ENCODE measurements around the gene TREM1. TPM values are rescaled to one million over a fixed set of nuclear protein-coding genes. Genes with fewer than 3 reads are reported as not detected.

Gene TREM1
- total RNA-seq, 1 donor from 2014 or later: 0.98 TPM

GRCh38 chr6:41228096-41228495, 58.4 kb downstream of the TREM1 start, which contains the start of gene TREML4:
TREML4 (plus strand) TSS chr6:41228349; CDS start chr6:41228428, 79 bp downstream.
- Histone ChIP-seq H3K36me3 (no peaks in the 10 kb centered on the region), H3K27me3 (no peaks in the 10 kb centered on the region), H3K27ac (no peak within 1 kb of the TSS), H3K4me3 (no peak within 1 kb of the TSS), H3K4me1 (no peaks in the 10 kb centered on the region), H3K9me3 (no peaks in the 10 kb centered on the region)
- DNase-seq (ENCODE audit: extremely low spot score in 2 of 2): no peak
- intact Hi-C loops (cut with DNase I): no loop called here
- TF ChIP-seq CTCF (IDR thresholded peaks at IDR 0.05) (no peak), POLR2AphosphoS5 (IDR thresholded peaks at IDR 0.05; ENCODE audit: insufficient read depth in 1 of 2, low read depth in 1 of 2) (no peak), POLR2A (IDR thresholded peaks at IDR 0.05) (no peak)

- DNase-seq (ENCODE audit: extremely low spot score in 2 of 2): no peak
- intact Hi-C loops (cut with DNase I): no loop called here
- H3K36me3 ChIP-seq: no peaks in the 10 kb centered on the region
- no peaks in the 10 kb centered on the region for H3K9me3 ChIP-seq
- H3K27me3 ChIP-seq: no peaks in the 10 kb centered on the region
- no peaks in the 10 kb centered on the region for H3K4me1 ChIP-seq
- H3K4me3 ChIP-seq: no peak overlapping the region
- H3K27ac ChIP-seq: no peak overlapping the region
- no peak for TF ChIP-seq POLR2AphosphoS5 (IDR thresholded peaks at IDR 0.05; ENCODE audit: insufficient read depth in 1 of 2, low read depth in 1 of 2)
- no peak for TF ChIP-seq POLR2A (IDR thresholded peaks at IDR 0.05)
- no peak for TF ChIP-seq CTCF (IDR thresholded peaks at IDR 0.05)
These were observed 59.7 kb downstream of the TREM1 start for GRCh38 chr6:41226752-41227151.

- Histone ChIP-seq H3K27me3 (no peaks in the 10 kb centered on the region), H3K27ac (no peak overlapping the region), H3K4me3 (no peak overlapping the region), H3K36me3 (no peaks in the 10 kb centered on the region), H3K4me1 (no peaks in the 10 kb centered on the region), H3K9me3 (no peaks in the 10 kb centered on the region)
- TF ChIP-seq POLR2A (IDR thresholded peaks at IDR 0.05): no peak
- no peak for TF ChIP-seq CTCF (IDR thresholded peaks at IDR 0.05)
- TF ChIP-seq POLR2AphosphoS5 (IDR thresholded peaks at IDR 0.05; ENCODE audit: insufficient read depth in 1 of 2, low read depth in 1 of 2): no peak
- no peak for DNase-seq (ENCODE audit: extremely low spot score in 2 of 2)
- intact Hi-C loops (cut with DNase I): no loop called here
These were observed 61.7 kb downstream of the TREM1 start for GRCh38 chr6:41224800-41225199.

Small RNA genes within 50 kb of the gene (small RNA-seq; reads per million reads assigned to genes)
- gene AL391903.2 (not detected), gene AL391903.3 (not detected), gene RNA5SP207 (not detected), gene RNU6-643P (not detected)

Other genes starting within 250 kb of the TREM1 start
- gene UNC5CL, start 247.5 kb downstream of the TREM1 start, total RNA-seq: 0.25 TPM
- not detected for gene TSPO2, start 244.2 kb downstream of the TREM1 start, total RNA-seq
- gene APOBEC2, start 233.5 kb downstream of the TREM1 start, total RNA-seq: not detected
- 14.7 TPM for gene OARD1, start 214.3 kb downstream of the TREM1 start, total RNA-seq
- gene NFYA, start 213.7 kb downstream of the TREM1 start, total RNA-seq: 22.8 TPM
- gene TREML1, start 132.3 kb downstream of the TREM1 start, total RNA-seq: not detected
- gene TREM2, start 123.6 kb downstream of the TREM1 start, total RNA-seq: 5.2 TPM
- not detected for gene TREML2, start 85.5 kb downstream of the TREM1 start, total RNA-seq
- not detected for gene TREML4, start 58.3 kb downstream of the TREM1 start, total RNA-seq
- not detected for gene NCR2, start 48.9 kb upstream of the TREM1 start, total RNA-seq

Measured in vagina (tissue), 2 donors.